HPDE6-E6E7 (cell line): ENCODE data around the gene PTPRN2.

Source experiments
- DNase-seq: peaks from one replicate; pipeline ENCODE4 v3.0.0; 2011; ENCODE audit warnings: missing footprints; ENCODE audit errors: extremely low spot score

The PTPRN2 gene

DNA sequence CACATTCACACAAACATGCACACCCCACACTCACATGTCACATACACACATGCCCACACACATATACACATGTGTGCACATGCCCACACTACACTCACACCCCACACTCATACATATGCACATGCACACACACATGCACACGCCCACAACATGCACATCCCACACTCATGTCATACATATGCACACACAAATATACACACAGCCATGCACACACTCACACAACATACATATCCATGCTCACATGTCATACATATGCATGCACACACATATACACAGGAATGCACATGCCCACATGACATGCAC lies 1031.0 kb downstream of the PTPRN2 start:
- no peak for DNase-seq

- no peak for DNase-seq
Measured at GRCh38 chr7:157555944-157556641, 1031.5 kb downstream of the PTPRN2 start.

DNA sequence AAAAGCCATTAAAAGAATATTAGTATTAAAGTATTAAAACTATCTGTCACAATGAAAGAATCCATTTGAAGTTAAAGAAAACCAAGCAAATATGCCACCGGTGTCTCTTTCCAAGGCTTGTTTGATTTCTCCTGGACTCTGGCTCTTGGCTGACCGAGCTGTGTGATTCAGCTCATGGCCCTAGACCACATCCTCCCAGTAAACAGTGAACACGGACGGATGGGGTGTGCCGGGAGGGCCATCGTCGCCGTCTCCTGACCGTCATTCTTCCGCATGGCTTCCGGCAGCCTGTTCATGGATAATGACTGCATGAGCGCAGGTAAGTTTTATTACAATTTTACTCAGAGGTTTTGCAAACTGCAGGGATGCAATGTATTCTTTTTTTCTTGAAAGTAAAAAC lies 1032.3 kb downstream of the PTPRN2 start:
- no peak for DNase-seq

DNA sequence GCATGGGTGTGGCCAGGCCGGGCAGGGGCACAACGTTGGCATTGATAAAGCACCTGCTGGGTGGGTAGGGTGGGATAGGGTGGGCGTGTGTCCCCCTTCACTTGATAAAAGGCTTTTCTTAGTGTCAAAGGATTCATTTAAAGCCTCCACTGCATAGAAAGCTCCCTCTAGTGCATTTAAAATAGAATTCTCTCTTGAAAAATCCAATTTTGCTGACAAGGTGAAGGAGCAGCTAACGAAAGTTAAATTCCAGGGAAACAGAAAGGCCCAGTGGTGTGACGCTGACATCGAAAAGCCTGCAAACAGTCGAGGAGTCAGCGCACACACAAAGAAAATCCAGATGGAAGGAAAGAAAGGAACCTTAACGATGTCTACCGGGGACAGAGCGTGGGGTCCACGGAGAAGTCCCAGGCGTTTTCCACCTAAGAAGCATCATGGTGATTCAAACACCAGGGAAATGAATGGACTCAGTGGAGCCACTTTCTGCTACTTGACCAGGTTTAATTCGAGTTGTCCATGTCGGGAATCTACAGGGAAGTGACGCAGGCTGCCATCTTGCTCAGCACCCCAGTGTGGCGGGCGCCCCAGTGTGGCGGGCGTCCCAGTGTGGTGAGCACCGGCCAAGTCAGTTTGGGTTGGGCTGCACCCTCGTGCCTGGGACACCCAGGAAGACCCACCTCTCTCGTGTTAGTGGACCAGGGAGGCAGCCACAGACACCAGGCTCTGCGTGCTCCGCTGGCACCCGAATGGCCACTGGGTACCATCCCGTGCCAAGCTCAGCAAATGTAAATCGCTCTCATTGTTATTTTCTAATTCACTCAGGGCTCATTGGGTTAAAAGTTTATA lies 1033.0 kb downstream of the PTPRN2 start:
- DNase-seq = no peak

GRCh38 chr7:157553256-157553655 lies 1034.4 kb downstream of the PTPRN2 start:
- DNase-seq = no peak

DNA sequence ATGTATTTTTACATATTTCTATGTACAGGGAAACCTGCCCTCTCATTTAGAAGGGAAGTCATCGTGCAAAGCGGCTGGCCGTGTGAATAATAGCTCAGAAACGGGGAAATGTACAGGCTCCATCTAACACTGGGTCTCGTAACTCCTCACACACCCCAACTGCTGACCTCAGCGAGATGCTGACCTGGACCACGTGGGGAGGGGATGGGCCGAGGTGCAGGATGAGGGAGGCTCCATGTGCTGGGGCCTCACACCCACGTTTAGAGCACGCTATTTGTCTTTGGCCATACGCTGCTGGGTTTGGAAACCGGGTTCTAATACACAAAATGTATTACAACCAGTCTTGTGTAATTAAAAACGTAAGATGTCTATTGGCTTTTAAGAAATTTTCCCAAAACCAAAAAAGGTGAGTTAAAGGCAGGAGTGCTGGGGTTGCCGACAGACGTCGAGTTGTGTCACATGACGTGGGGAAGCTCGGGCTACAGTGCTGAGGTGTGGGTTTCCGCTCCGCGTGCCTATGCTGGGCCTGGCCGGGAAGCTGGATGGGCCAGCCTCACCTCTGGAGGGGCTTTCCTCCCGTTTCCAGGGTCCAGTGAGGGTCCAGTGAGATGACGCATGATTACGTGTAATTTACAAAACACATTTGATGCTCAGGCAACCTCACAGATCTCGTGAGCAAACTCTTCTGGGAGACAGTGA lies 1035.2 kb downstream of the PTPRN2 start:
- no peak for DNase-seq

GRCh38 chr7:157551325-157552070 lies 1036.1 kb downstream of the PTPRN2 start:
- no peak for DNase-seq

DNA sequence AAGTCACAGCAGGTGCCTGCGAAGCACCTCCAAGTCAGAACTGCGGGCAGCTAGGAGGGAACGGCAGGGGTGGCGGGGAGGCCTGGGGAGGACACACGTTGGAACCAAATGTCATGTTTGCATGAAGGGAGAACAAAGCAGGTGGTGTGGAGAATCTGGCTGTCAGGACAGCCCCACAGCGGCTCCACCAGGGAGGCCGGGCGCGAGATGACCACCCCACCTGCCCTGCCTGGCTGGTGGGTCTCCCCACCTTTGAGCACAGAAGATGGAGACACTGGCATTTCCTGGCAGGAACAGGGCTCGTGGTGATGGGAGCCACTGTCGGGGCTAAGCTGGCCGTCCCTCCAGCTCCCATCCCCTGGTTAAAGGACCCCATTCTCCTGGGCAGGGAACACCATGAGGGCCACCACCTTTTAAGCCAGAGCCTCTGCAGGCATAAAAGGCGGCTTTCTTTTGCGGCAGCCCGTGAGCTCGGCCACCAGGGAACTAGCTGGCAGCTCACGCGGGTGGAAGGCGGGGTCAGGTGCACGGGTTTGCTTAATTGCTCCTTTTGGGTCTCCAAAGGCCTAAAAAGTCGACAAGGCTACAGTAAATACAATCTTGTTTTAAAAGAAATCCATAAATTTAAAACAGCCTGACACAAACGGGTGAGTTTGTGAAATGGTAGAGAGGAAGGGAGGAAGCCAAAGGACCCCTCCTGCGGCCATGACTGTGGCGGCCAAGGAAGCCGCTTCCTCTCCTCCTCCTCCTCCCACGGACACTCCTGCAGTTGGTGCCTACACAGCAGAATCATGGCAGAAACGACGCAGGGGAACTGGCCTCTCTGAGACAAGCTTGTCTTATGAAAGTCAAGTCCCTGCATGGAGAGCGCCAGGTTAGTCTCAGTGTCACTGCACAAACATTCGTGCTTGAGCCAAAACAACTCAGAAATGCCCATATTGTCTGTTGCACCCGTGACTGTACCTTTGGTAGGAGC lies 1037.0 kb downstream of the PTPRN2 start:
- no peak for DNase-seq

GRCh38 chr7:157549612-157550299 lies 1037.9 kb downstream of the PTPRN2 start:
- DNase-seq = no peak

DNA sequence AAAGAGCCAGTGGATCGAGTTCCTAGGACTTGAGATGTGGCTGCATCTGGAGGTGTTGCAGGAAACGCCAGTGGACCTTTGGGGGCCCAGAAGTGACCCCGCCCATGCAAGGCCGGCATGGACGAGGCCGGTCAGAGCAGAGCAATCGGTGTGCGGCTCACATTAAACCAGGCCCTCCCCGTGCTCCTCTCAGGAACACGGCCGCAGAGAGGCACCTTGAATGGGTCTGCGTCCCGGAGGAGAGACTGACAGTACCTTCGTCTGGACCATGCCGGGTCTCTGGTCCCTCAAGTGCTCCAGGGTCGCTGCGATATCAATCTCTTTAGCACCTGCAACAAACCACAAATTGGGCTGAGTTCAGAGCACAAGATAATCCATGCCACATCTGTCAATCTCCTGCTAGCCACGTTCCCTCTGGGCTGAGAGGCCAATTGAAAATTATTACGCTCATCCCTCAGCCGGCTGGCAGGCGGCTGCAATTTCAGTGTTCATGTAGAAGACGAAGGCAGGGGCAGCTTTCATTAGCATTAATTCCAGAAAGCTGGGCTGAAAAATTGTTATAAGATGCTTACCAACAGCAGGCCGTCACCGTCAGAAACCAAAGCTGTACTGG lies 1038.8 kb downstream of the PTPRN2 start:
- no peak for DNase-seq

GRCh38 chr7:157547611-157548010 lies 1040.0 kb downstream of the PTPRN2 start:
- DNase-seq = no peak

DNA sequence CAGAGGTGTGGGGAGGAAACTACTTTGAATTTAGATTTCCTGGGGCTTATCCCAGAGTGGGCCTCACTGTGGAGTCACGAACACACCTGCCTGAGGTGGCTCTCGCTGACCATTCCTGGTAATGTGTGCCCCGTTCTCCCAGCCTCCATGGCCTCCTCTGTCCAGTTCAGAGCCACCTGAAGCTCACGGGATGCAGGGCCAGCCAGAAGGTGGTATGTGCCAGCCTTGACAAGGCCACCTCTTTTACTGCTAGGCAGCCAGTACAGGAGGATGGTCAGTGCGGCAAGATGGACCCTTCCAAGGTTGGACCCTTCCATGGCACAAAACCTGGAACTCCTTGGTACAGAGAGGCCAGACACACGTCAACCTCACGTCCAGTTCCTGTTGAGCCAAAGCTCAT lies 1040.5 kb downstream of the PTPRN2 start:
- DNase-seq = no peak

DNA sequence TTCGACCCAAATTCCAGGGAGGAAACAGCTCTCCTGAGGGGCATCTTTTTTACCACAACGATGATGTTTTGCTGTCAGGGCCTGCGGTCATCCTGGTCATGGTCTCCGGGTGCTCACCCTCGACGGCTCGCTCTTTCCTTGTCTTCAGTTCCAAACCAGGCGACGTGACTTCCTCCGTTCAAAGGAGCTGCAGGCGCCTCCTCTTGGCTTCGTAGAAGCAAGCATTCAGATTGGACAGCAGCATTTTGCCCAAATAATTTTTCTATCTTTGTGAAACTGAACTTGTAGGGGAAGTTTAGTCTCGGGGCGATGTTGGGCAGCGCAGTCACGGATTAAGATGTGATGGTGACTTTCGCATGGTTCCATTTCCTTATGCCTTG lies 1042.0 kb downstream of the PTPRN2 start:
- DNase-seq = no peak

DNA sequence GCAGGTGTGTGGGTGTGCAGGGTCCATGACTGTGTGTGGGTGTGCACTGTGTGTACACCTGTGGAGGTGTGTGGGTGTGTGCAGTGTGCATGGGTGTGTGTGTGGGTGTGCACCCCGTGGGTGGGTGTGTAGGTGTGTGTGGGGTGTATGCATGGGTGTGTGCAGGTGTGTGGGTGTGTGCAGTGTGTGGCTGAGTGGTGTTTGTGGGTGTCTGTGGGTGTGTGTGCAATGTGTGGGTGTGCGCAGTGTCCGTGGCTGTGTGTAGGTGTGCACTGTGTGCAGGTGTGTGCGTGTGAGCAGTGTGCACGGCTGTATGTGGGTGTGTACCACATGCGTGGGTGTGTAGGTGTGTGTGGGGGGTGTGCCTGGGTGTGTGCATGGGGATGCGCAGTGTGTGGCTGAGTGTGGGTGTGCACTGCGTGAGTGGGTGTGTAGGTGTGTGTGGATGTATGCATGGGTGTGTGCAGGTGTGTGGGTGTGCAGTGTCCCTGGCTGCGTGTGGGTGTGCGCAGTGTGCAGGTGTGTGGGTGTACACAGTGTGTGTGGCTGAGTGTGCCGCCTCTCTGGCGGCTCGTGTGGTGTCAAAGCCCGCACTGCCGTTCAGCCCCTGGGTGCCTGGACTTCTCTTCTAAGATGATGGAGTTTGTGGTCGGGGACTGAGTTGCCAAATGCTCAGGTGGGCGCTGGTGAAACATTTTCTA lies 1042.5 kb downstream of the PTPRN2 start:
- no peak for DNase-seq

GRCh38 chr7:157544226-157544625 lies 1043.4 kb downstream of the PTPRN2 start:
- no peak for DNase-seq

GRCh38 chr7:157543791-157544190 lies 1043.8 kb downstream of the PTPRN2 start:
- no peak for DNase-seq

GRCh38 chr7:157543276-157543675 lies 1044.3 kb downstream of the PTPRN2 start:
- DNase-seq = no peak

GRCh38 chr7:157542068-157543021 lies 1045.3 kb downstream of the PTPRN2 start:
- DNase-seq = no peak
